ENCODE results near the gene AXIN2. TPM values are rescaled to one million over a fixed set of nuclear protein-coding genes. Genes with fewer than 3 reads are reported as not detected.
"Not testable (repeated sequence)": the region's sequence is repeated elsewhere in the genome, so short reads cannot be mapped to it uniquely, and the experiment has no call there.

Gene AXIN2
- total RNA-seq, 2 experiments from 2014 or later, result 7.7 to 9.8 TPM

DNA sequence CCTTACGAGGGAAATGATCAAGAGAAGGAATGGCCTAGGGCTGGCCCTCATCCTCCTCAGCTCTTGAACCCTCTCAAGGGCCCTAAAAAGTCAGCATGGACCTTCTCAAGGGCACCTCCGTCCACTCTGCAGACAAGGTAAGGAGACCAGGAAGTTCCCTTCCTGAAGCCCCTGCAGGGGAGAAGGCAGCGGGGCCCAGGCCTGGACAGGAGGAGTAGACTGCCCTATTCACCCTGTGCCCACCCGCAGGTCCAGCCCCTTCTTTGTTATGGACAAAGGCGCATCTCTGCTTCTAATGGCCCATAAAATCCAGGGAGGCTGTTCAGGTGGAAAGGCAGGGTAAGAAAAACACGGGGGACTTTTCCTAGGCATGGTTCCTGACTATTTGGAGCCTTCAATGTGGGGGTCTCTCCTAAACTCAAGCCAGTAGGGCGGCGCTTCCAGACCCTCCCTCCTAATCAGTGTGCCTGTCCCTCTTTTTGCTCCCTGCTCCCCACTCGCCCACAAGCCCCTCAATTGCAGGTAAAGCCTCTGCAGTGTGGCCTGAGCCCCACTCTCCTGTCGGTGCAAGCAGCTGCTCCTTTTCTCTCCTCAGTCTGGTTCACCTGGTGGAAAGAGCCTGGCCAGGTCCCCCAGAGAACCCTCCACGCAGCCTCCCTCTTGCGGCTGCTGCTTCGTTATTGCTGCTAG lies 28.2 kb downstream of the AXIN2 start:
- peaks cover 3% of the 10 kb centered on the region for H3K4me1 Mint-ChIP-seq
- no peak for ATAC-seq (ENCODE audit: low read depth)
- no peak overlapping the region for H3K27ac Mint-ChIP-seq

DNA sequence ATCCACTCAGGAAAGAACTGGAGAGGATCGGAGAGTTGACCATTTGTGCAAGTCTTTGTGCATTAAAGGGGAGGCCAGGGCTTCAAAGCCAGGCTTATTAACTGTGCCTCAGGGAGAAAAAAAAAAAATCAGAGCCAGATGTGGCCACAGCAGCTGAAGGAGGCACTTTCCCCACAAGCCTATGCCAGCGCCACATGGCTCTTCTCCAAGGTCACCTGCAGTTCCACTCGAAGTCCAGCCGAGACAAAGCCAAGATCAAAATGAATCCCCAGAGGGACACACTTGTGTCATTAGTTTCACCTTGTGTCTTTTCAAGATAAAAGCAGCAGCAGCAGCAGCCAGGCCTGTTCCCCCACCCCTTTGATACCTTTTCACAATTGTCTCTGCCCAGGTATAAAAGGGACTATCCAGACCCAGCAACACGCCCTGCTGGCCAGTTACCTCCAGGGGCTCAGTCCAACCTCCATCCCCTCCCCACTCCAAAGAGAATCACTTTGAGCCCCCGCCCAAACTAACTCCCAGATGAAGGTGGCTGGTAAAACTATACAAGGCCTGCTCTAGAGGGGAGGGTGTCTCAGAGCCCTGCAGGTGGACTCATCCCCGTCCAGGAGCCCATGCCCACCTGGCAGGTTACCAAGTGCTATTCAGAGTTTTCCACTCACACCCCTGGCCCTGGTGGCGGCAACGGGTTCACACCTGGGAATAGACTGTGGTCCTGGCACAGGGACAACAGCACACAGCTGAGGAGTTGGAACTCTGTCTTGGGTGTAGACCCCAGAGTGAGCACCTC lies 29.2 kb downstream of the AXIN2 start:
- Mint-ChIP-seq H3K27me3 (peaks cover 2% of the 10 kb centered on the region), H3K4me1 (peaks cover 2% of the 10 kb centered on the region), H3K27ac (no peak overlapping the region), H3K9me3 (no peaks in the 10 kb centered on the region), H3K36me3 (peaks cover 2% of the 10 kb centered on the region), H3K4me3 (no peak overlapping the region)
- ATAC-seq (ENCODE audit: low read depth) (no peak), DNase-seq (no peak)
- POLR2A ChIA-PET, result no interaction called here

More for the DNA sequence above, 28.2 kb downstream of the AXIN2 start:
- Mint-ChIP-seq H3K36me3 (no peaks in the 10 kb centered on the region), H3K9me3 (no peaks in the 10 kb centered on the region), H3K4me3 (no peak overlapping the region), H3K27me3 (peaks cover 2% of the 10 kb centered on the region)
- no peak for DNase-seq
- POLR2A ChIA-PET, result no interaction called here

DNA sequence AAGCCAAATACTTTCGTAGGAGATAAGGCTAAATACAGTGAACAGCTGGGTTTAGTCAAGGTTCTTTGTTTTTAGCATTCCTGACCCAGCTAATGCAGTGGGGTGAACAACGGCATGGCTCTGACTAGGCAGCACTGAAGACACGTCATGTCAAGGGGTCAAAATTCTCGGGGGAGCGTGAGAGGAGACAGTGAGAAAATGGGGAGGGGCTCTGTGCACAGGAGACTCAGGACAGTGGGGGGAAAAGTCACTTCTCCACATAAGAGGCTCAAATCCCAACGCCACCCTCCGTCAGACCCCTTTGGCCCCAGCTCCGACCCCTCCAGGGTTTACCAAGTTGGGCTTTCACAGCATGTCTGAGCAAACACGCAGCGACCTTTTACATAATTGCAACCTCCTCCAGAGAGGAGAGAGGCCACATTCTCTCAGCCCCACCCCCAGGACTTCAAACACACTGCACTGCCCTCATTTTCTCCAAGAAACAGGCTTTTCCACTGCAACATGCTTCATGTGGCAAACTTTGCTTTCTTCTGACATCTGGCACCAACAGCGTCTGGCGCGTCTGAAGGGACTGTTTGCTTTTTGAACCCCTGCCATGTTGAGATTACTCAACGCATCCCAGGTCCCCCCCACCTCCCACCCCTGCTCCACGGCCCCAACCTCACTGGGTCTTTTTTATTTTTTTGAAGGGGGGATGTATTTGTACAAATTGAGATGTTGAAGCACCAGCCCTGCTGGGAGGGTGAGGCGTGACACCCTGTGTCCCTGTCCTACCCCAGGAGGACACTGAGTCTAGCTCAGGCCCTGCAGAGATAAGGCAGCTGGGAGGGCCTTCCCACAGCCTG lies 30.0 kb downstream of the AXIN2 start:
- Mint-ChIP-seq H3K9me3 (no peaks in the 10 kb centered on the region), H3K4me1 (peaks cover 2% of the 10 kb centered on the region), H3K4me3 (no peak overlapping the region), H3K36me3 (peaks cover 2% of the 10 kb centered on the region), H3K27ac (no peak overlapping the region), H3K27me3 (peaks cover 2% of the 10 kb centered on the region)
- no peak for ATAC-seq (ENCODE audit: low read depth)
- DNase-seq, result no peak
- POLR2A ChIA-PET, result interaction anchor here (1.1 kb wide), 1 partner anchor 12 kb away, joined by 3 read pairs; no protein-coding TSS in a partner anchor

DNA sequence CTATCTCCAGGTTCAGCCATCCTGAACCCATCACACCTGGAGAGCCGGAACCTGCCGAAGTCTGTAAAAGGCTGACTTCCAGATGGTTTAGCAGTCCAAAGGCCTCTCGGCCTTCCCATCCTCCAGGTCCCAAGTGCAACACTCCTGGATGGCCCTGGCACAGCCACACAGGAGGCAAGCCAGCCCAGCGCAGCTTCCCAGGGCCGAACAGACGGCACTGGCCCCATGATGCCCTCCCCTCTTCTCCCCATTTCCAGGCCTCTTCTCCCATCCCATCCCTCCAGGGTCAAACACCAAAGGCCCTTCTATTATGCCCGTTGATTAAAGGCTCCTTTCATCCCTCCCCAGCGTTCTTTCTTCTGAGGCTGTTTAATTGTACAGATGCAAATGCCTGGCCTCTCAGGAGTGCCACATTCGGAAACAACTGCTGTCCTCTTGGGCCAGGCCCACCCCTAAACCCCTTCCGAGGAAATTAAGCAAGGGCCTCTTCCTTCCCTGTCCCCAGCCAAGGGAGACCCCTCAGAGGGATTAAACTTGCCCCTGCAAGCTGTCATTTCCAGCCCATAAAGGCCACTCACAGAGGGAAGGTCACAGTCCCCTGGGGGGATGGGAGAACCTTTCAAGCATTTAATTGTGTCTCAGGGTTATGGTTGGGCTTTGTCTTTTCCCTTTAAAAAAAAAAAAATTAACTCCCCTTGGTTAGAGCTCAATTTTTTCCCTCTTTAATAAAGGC lies 30.8 kb downstream of the AXIN2 start:
- Mint-ChIP-seq H3K9me3 (no peaks in the 10 kb centered on the region), H3K4me1 (peaks cover 2% of the 10 kb centered on the region), H3K27me3 (peaks cover 4% of the 10 kb centered on the region), H3K4me3 (no peak overlapping the region), H3K27ac (no peak overlapping the region), H3K36me3 (peaks cover 2% of the 10 kb centered on the region)
- POLR2A ChIA-PET, result interaction anchor here (1.1 kb wide), 1 partner anchor 13 kb away, joined by 3 read pairs; no protein-coding TSS in a partner anchor
- no peak for ATAC-seq (ENCODE audit: low read depth)
- no peak for DNase-seq

DNA sequence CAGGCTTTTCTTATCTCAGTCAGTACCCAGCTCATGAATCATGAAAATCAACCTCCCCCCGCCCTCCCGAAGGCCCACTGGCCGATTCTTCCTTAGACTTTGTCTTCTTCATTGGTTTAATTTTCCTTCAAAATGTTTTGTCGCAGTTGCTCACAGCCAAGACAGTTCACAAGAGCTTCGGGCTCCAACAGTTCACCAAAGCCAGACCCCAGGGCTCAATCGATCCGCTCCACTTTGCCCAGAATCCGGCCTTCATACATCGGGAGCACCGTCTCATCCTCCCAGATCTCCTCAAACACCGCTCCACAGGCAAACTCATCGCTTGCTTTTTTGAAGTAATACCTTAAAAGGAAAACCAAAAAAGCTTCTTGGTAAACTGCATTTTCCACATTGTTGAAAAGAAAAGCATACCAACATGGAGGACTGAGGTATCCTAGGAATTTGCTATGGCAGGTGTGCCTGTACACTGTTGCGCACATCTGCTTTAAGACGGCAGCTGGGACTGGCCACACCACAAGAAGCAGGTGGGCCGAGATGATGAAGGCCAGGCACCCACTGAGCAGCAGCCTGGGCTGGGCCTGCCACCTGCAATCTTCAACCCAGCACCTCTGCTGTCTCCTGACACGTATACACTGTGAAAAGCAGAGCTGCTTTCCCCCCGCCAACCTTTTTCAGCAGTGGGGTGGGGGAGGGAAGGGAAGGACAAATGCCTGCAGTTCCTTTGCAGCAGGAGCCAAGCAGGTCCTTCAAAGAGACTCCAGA lies 31.5 kb downstream of the AXIN2 start:
- Mint-ChIP-seq H3K27ac (no peak overlapping the region), H3K4me3 (no peak overlapping the region), H3K27me3 (peaks cover 4% of the 10 kb centered on the region), H3K36me3 (peaks cover 2% of the 10 kb centered on the region), H3K4me1 (peaks cover 2% of the 10 kb centered on the region), H3K9me3 (no peaks in the 10 kb centered on the region)
- ATAC-seq (ENCODE audit: low read depth), result no peak
- DNase-seq, result no peak
- POLR2A ChIA-PET, result interaction anchor here (1.1 kb wide), 1 partner anchor 13 kb away, joined by 3 read pairs; no protein-coding TSS in a partner anchor

DNA sequence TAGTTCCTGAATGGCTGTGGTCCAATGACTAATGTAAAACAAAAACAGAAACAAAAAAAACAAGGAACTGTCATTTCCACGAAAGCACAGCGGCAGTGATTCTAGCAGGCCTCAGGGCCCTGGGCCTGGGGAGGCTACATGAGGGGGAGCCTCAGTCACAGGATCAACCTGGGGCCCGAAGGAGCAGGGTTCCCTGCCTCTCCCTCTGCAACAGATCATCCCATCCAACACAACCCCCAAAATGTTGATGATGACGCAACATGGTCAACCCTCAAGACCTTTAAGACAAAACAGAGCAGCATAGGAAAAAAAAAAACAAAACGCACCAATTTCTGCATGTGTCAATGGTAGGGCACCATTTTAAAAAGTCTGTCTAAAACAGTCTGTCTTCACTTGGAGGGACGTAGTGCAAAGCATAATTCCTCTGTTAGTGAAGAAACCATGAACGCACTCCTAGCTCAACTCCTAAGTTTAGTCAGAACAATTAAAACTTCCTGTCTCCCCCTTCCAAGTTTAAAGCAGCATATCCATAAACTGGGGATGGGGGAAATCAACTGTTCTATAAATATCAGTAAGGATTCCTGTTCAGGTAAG lies 32.3 kb downstream of the AXIN2 start:
- Mint-ChIP-seq H3K9me3 (no peaks in the 10 kb centered on the region), H3K36me3 (peaks cover 2% of the 10 kb centered on the region), H3K27me3 (peaks cover 9% of the 10 kb centered on the region), H3K4me3 (no peak overlapping the region), H3K27ac (no peak overlapping the region), H3K4me1 (peaks cover 6% of the 10 kb centered on the region)
- no peak for DNase-seq
- ATAC-seq (ENCODE audit: low read depth), result no peak
- POLR2A ChIA-PET, result no interaction called here

DNA sequence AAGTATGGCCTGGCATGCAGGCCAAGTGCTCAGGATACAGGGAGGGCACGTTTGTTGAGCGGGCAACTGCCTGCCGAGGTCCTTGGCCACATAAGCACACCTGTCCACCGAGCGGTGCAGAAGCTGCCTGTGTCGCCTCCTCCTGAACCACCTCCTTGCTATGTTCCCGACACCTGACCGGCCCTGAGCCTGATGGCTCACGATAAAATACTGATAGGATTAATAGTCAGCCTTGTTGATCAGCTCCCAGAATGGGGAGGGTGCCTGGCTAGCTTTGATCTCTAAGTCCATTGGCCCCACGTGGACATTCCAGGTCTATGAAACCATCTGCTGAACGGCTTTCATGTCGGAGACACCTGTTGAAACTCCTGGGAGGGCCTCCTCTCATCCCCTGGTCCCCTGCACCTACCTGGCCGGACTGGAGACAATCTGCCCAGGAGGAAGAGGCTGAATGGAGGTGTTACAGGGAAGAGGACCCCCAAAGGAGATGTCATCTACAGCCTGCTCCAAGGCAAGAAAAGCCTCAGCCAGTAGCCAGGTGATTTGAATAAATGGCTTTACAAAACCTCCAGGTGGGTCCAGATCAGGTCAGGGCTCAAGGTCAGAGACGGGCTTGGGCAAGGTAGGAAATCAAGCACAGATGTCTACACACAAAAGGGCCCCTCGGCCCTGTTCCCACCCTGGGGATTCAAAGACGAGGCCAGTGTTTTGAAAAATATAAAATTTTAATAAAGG lies 33.4 kb downstream of the AXIN2 start:
- H3K27me3 Mint-ChIP-seq, result peaks cover 9% of the 10 kb centered on the region
- POLR2A ChIA-PET, result no interaction called here

DNA sequence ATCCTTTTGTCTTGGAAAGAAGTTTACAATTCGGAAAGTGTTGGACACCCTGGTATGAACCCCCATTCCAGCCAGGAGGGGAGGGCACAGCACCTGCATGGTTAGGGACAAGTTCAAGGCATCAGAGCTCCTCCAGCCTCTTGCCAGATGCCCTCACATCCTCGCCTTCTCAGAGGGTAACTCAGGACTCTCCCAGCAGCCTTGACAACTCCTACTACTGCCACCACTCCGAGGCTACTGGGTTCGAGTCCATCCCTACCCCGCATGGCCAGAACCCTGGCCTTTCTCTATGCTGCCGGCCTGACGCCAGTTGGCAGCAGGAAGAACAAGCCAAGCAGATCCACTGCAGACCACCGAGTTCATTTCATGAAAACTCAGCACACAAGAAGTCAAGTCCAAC lies 34.1 kb downstream of the AXIN2 start:
- Mint-ChIP-seq H3K36me3 (peaks cover 2% of the 10 kb centered on the region), H3K4me3 (no peak overlapping the region), H3K9me3 (no peaks in the 10 kb centered on the region), H3K4me1 (peaks cover 21% of the 10 kb centered on the region), H3K27me3 (peaks cover 12% of the 10 kb centered on the region), H3K27ac (no peak overlapping the region)
- POLR2A ChIA-PET, result no interaction called here
- DNase-seq, result no peak
- no peak for ATAC-seq (ENCODE audit: low read depth)

More for the DNA sequence above, 33.4 kb downstream of the AXIN2 start:
- Mint-ChIP-seq H3K36me3 (peaks cover 2% of the 10 kb centered on the region), H3K4me1 (peaks cover 16% of the 10 kb centered on the region), H3K9me3 (no peaks in the 10 kb centered on the region), H3K27ac (no peak overlapping the region), H3K4me3 (no peak overlapping the region)
- no peak for ATAC-seq (ENCODE audit: low read depth)
- DNase-seq, result no peak

DNA sequence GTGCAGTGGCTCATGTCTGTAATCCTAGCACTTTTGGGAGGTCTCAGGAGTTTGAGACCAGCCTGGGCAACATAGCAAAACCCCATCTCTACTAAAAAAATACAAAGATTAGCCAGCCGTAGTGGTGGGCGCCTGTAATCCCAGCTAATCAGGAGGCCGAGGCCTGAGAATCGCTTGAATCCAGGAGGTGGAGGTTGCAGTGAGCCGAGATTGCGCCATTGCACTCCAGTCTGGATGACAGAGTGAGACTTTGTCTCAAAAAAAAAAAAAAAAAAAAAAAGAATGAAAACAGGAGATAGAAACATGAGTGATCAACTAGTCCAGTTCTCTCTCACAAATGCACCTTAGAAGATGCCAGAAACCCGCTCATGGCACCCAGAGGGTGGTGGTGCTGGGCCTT lies 34.6 kb downstream of the AXIN2 start:
- POLR2A ChIA-PET, result interaction anchor here (0.7 kb wide), 1 partner anchor 250 kb away, joined by 8 read pairs; no protein-coding TSS in a partner anchor
- not testable (repeated sequence) for H3K36me3 Mint-ChIP-seq; H3K4me3 Mint-ChIP-seq; H3K9me3 Mint-ChIP-seq; ATAC-seq (ENCODE audit: low read depth); DNase-seq; H3K27ac Mint-ChIP-seq
- Mint-ChIP-seq H3K4me1 (peaks cover 22% of the 10 kb centered on the region), H3K27me3 (peaks cover 18% of the 10 kb centered on the region)

DNA sequence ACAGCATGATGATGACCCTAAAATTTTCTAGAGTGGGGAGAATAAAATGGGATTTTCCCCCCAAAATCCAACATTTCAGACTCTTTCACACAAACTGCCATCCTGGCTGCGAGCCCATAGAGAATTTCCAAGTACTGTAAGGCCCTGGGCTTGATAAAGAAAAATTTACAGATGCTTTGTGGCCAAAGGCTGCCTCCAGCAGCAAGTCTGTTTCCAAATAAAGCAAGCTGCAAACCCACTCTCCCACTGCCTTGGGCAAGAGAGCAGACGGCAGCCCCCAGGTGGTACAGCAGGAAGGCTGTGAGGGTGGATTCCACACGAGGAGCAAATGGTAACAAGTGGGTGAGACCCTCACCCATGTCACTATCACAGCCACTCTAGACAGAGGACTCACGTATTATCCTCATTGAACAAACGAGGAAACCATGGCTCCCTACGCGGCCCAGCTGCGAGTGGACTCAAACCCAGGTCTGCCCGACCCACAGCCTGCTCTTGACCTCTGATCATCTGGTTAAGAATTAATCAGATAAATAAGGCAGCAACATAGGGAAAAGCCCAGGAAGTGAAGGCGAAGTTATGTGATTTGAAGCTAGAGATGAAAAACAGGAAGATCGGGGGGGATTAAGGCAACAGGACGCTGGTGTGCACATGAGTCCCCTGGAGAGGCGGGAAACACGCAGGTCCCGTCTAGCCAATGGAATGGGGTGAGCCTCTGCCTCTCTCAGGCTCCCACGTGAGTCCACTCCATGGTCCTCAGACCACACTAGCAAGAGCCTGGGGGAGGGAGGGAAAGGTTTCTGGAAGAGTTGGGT lies 37.4 kb downstream of the AXIN2 start:
- Mint-ChIP-seq H3K27me3 (peaks cover 36% of the 10 kb centered on the region), H3K9me3 (no peaks in the 10 kb centered on the region), H3K36me3 (peaks cover 2% of the 10 kb centered on the region), H3K27ac (peak overlapping the region; percentile 37), H3K4me3 (peak overlapping the region; percentile 58), H3K4me1 (peaks cover 20% of the 10 kb centered on the region)
- POLR2A ChIA-PET, result interaction anchor here (0.6 to 1.1 kb wide), 2 partner anchors 10 to 90 kb away, joined by 3 to 5 read pairs; no protein-coding TSS in a partner anchor
- ATAC-seq (ENCODE audit: low read depth), result peak; percentile 9
- DNase-seq, result no peak

DNA sequence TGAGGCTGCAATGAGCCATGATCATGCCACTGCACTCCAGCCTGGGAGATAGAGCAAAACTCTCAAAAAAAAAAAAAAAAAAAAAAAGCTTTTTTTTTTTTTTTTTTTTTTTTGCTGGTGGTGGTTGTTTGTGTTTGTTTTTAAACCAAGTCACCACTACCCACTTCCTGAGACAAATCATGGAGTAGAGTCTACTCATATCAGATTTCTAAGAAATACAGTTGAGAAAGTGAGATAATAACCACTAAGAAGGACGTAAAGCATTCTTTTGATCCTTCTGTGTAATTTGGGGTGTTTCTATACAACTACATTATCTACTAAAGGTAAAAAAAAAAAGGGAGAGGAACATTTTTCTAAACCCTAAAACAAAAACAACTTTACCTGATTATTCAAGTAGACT lies 38.0 kb downstream of the AXIN2 start:
- peak; percentile 93 for ATAC-seq (ENCODE audit: low read depth)
- H3K27me3 Mint-ChIP-seq, result peaks cover 43% of the 10 kb centered on the region
- peak overlapping the region; percentile 71 for H3K27ac Mint-ChIP-seq
- peak overlapping the region; percentile 58 for H3K4me3 Mint-ChIP-seq
- peaks cover 2% of the 10 kb centered on the region for H3K36me3 Mint-ChIP-seq
- POLR2A ChIA-PET, result interaction anchor here (0.6 to 1.1 kb wide), 3 partner anchors 9 to 89 kb away, joined by 3 to 5 read pairs (median 4); no protein-coding TSS in a partner anchor
- DNase-seq, result no peak
- H3K4me1 Mint-ChIP-seq, result peaks cover 20% of the 10 kb centered on the region
- no peaks in the 10 kb centered on the region for H3K9me3 Mint-ChIP-seq
